Neural progenitor cell (in vitro differentiated cells): ENCODE data around the gene OR51D1. TPM values are rescaled to one million over a fixed set of nuclear protein-coding genes. Genes with fewer than 3 reads are reported as not detected.

Experiments used
- DNase-seq: peaks from one replicate; pipeline ENCODE4 v3.0.0-alpha.2; 2016; ENCODE audit warnings: low spot score
- H2AFZ ChIP-seq: fragments of 200-600 bp; sonication (generic); replicated peaks from 2 replicates; pipeline ENCODE4 v1.6.1; 2016; ENCODE audit warnings: antibody characterized with exemption
- H3F3A ChIP-seq: fragments of 200-600 bp; sonication (generic); 2 replicates; pipeline ENCODE4 v1.6.1; 2016; ENCODE audit warnings: antibody characterized with exemption, low read depth
- H3K27ac ChIP-seq: fragments of 200-600 bp; sonication (generic); 2 replicates; pipeline ENCODE4 v1.5.1; 2016; ENCODE audit warnings: mild to moderate bottlenecking
- H3K27me3 ChIP-seq: fragments of 200-600 bp; sonication (generic); 2 replicates; pipeline ENCODE4 v1.6.1; 2016; ENCODE audit warnings: mild to moderate bottlenecking, moderate library complexity
- H3K36me3 ChIP-seq: fragments of 200-600 bp; sonication (generic); 2 replicates; pipeline ENCODE4 v1.5.1; 2016
- H3K4me1 ChIP-seq: fragments of 200-600 bp; sonication (generic); 2 replicates; pipeline ENCODE4 v1.6.1; 2016; ENCODE audit warnings: mixed run types
- H3K4me2 ChIP-seq: fragments of 200-600 bp; sonication (generic); 2 replicates; pipeline ENCODE4 v1.6.1; 2016
- H3K4me3 ChIP-seq: fragments of 200-600 bp; sonication (generic); 2 replicates; pipeline ENCODE4 v1.5.1; 2016
- H3K79me2 ChIP-seq: fragments of 200-600 bp; sonication (generic); 2 replicates; pipeline ENCODE4 v1.6.1; 2016; ENCODE audit warnings: low read depth
- H3K9ac ChIP-seq: fragments of 200-600 bp; sonication (generic); 2 replicates; pipeline ENCODE4 v1.6.1; 2016
- H3K9me3 ChIP-seq: fragments of 200-600 bp; sonication (generic); 2 replicates; pipeline ENCODE4 v1.5.1; 2016; ENCODE audit warnings: low read depth
- H4K20me1 ChIP-seq: fragments of 200-600 bp; sonication (generic); 2 replicates; pipeline ENCODE4 v1.6.1; 2016; ENCODE audit warnings: low read depth
- H3K27ac Mint-ChIP-seq: 3 replicates; pipeline ENCODE4 v1.8.0; 2021; ENCODE audit warnings: mixed read lengths
- H3K27me3 Mint-ChIP-seq: 2 replicates; pipeline ENCODE4 v1.8.0; 2022; ENCODE audit warnings: low read depth, mild to moderate bottlenecking, inconsistent platforms, moderate library complexity, mixed read lengths; ENCODE audit not compliant: insufficient read depth
- H3K36me3 Mint-ChIP-seq: 3 replicates; pipeline ENCODE4 v1.8.0; 2021; ENCODE audit warnings: mixed read lengths
- H3K4me1 Mint-ChIP-seq: 3 replicates; pipeline ENCODE4 v1.8.0; 2021; ENCODE audit warnings: mixed read lengths
- H3K4me3 Mint-ChIP-seq: 3 replicates; pipeline ENCODE4 v1.8.0; 2021; ENCODE audit warnings: mild to moderate bottlenecking, moderate library complexity, mixed read lengths
- H3K9me3 Mint-ChIP-seq: 3 replicates; pipeline ENCODE4 v1.8.0; 2020; ENCODE audit warnings: mixed read lengths
- CTCF ChIP-seq: fragments of 200-600 bp; sonication (generic); IDR thresholded peaks from 2 replicates; pipeline ENCODE4 v1.5.1; 2017; ENCODE audit warnings: antibody characterized with exemption, mild to moderate bottlenecking
- EZH2 ChIP-seq: fragments of 200-600 bp; sonication (generic); IDR thresholded peaks from 2 replicates; pipeline ENCODE4 v1.6.1; 2017; ENCODE audit warnings: antibody characterized with exemption, mild to moderate bottlenecking, moderate library complexity
- EZH2phosphoT487 ChIP-seq: fragments of 200-600 bp; sonication (generic); IDR thresholded peaks from 2 replicates; pipeline ENCODE4 v1.6.1; 2017; ENCODE audit warnings: antibody characterized with exemption
- total RNA-seq: library from RNA; depleted of rRNA; stranded (reverse); fragments of >200 nt; gene quantifications from 2 replicates; pipeline ENCODE4 v1.2.3, GENCODE V29; 2015; ENCODE audit warnings: low replicate concordance

OR51D1 gene
- total RNA-seq, 1 donor from 2014 or later: not detected

- Histone ChIP-seq H2AFZ (peak overlapping the region; percentile 94), H3K36me3 (no peaks in the 10 kb centered on the region), H3K4me3 (no peak overlapping the region), H3K4me2 (no peak overlapping the region), H3K27ac (no peak overlapping the region), H3K9ac (no peak overlapping the region), H3K9me3 (no peaks in the 10 kb centered on the region), H3K27me3 (peaks cover 11% of the 10 kb centered on the region), H3K79me2 (no peaks in the 10 kb centered on the region), H3K4me1 (no peaks in the 10 kb centered on the region), H3F3A (no peaks in the 10 kb centered on the region), H4K20me1 (no peaks in the 10 kb centered on the region)
- peaks cover 2% of the 10 kb centered on the region for H3K9me3 Mint-ChIP-seq
- no peak overlapping the region for H3K27ac Mint-ChIP-seq
- DNase-seq: no peak
- H3K27me3 Mint-ChIP-seq: no peaks in the 10 kb centered on the region
- TF ChIP-seq CTCF (no peak), EZH2phosphoT487 (no peak), EZH2 (no peak)
- H3K4me3 Mint-ChIP-seq: no peak overlapping the region
- no peaks in the 10 kb centered on the region for H3K36me3 Mint-ChIP-seq
- no peaks in the 10 kb centered on the region for H3K4me1 Mint-ChIP-seq
These were observed 1.1 kb upstream of the OR51D1 start for GRCh38 chr11:4636136-4636535.

GRCh38 chr11:4637662-4638047, 378 bp downstream of the OR51D1 start:
- Histone ChIP-seq H4K20me1 (no peaks in the 10 kb centered on the region), H3K9me3 (no peaks in the 10 kb centered on the region), H3K36me3 (no peaks in the 10 kb centered on the region), H3K4me1 (no peaks in the 10 kb centered on the region), H3F3A (no peaks in the 10 kb centered on the region), H3K27me3 (peaks cover 11% of the 10 kb centered on the region), H3K4me3 (no peak overlapping the region), H3K79me2 (no peaks in the 10 kb centered on the region), H3K4me2 (no peak overlapping the region), H3K9ac (no peak overlapping the region), H3K27ac (no peak overlapping the region), H2AFZ (peak overlapping the region; percentile 94)
- H3K4me1 Mint-ChIP-seq: peaks cover 6% of the 10 kb centered on the region
- H3K9me3 Mint-ChIP-seq: no peaks in the 10 kb centered on the region
- TF ChIP-seq EZH2 (no peak), EZH2phosphoT487 (no peak), CTCF (no peak)
- H3K27me3 Mint-ChIP-seq: no peaks in the 10 kb centered on the region
- no peak for DNase-seq
- no peaks in the 10 kb centered on the region for H3K36me3 Mint-ChIP-seq
- no peak overlapping the region for H3K27ac Mint-ChIP-seq
- H3K4me3 Mint-ChIP-seq: no peak overlapping the region

GRCh38 chr11:4639931-4640330, 2.7 kb downstream of the OR51D1 start:
- Histone ChIP-seq H3K27ac (no peak overlapping the region), H3K4me3 (no peak overlapping the region), H2AFZ (no peak overlapping the region), H3K79me2 (no peaks in the 10 kb centered on the region), H3F3A (no peaks in the 10 kb centered on the region), H3K27me3 (peaks cover 11% of the 10 kb centered on the region), H4K20me1 (no peaks in the 10 kb centered on the region), H3K4me1 (no peaks in the 10 kb centered on the region), H3K36me3 (no peaks in the 10 kb centered on the region), H3K9ac (no peak overlapping the region), H3K9me3 (no peaks in the 10 kb centered on the region), H3K4me2 (no peak overlapping the region)
- no peak for TF ChIP-seq EZH2phosphoT487
- no peak for TF ChIP-seq CTCF
- no peak for TF ChIP-seq EZH2
- Mint-ChIP-seq H3K4me1 (peaks cover 6% of the 10 kb centered on the region), H3K27me3 (peaks cover 2% of the 10 kb centered on the region), H3K4me3 (no peak overlapping the region), H3K36me3 (no peaks in the 10 kb centered on the region), H3K9me3 (no peaks in the 10 kb centered on the region), H3K27ac (no peak overlapping the region)
- no peak for DNase-seq
